Measurements from ENCODE around the gene RAPH1. TPM values are rescaled to one million over a fixed set of nuclear protein-coding genes. Genes with fewer than 3 reads are reported as not detected.
A peak's percentile ranks its signal among the peaks of the same experiment; 100 is the strongest.

The RAPH1 gene
- total and polyA plus RNA-seq, 3 experiments from 2014 or later, result 2.8 to 3.5 TPM; not detected in 1

GRCh38 chr2:203500297-203500696 is 34.8 kb downstream of the RAPH1 start:
- Histone ChIP-seq H3K4me1 (ENCODE audit: insufficient read depth, low read length) (no peaks in the 10 kb centered on the region), H3K36me3 (ENCODE audit: insufficient read depth, low read length) (no peaks in the 10 kb centered on the region), H3K9me3 (ENCODE audit: low read length) (no peaks in the 10 kb centered on the region), H3K27ac (ENCODE audit: low read depth, low read length) (no peak overlapping the region), H3K4me3 (ENCODE audit: low read length) (no peak overlapping the region), H3K27me3 (ENCODE audit: insufficient read depth, low read length, poor library complexity, severe bottlenecking) (no peaks in the 10 kb centered on the region)
- peaks cover 0 to 6% (median 0%) of the 10 kb centered on the region in 3 donors for H3K36me3 Mint-ChIP-seq
- DNase-seq, result no peak
- H3K4me1 Mint-ChIP-seq, result peaks cover 0 to 3% (median 3%) of the 10 kb centered on the region in 3 donors
- H3K9me3 Mint-ChIP-seq, result no peaks in the 10 kb centered on the region
- ChIA-PET CTCF (no interaction called here), POLR2A (no interaction called here)
- no peaks in the 10 kb centered on the region for H3K27me3 Mint-ChIP-seq
- H3K4me3 Mint-ChIP-seq, result no peak overlapping the region
- H3K27ac Mint-ChIP-seq, result no peak overlapping the region

- no peaks in the 10 kb centered on the region for H3K36me3 Mint-ChIP-seq
- Histone ChIP-seq H3K4me3 (ENCODE audit: low read length) (no peak overlapping the region), H3K4me1 (ENCODE audit: insufficient read depth, low read length) (no peaks in the 10 kb centered on the region), H3K27ac (ENCODE audit: low read depth, low read length) (no peak overlapping the region), H3K27me3 (ENCODE audit: insufficient read depth, low read length, poor library complexity, severe bottlenecking) (no peaks in the 10 kb centered on the region), H3K9me3 (ENCODE audit: low read length) (no peaks in the 10 kb centered on the region), H3K36me3 (ENCODE audit: insufficient read depth, low read length) (no peaks in the 10 kb centered on the region)
- no peak for DNase-seq
- ChIA-PET POLR2A (no interaction called here), CTCF (no interaction called here)
- H3K27ac Mint-ChIP-seq, result no peak overlapping the region
- no peaks in the 10 kb centered on the region for H3K9me3 Mint-ChIP-seq
- no peak overlapping the region for H3K4me3 Mint-ChIP-seq
- no peaks in the 10 kb centered on the region for H3K27me3 Mint-ChIP-seq
- H3K4me1 Mint-ChIP-seq, result peaks cover 3 to 7% (median 6%) of the 10 kb centered on the region in 3 donors
These were observed 36.9 kb downstream of the RAPH1 start for GRCh38 chr2:203498161-203498560.

- peak overlapping the region in 7 of 8 donors; percentile 18 to 92 (median 81) for H3K27ac Mint-ChIP-seq
These were observed 42.1 kb downstream of the RAPH1 start for GRCh38 chr2:203492965-203493364.

GRCh38 chr2:203490391-203490790 is 44.7 kb downstream of the RAPH1 start:
- Histone ChIP-seq H3K4me3 (ENCODE audit: low read length) (no peak overlapping the region), H3K4me1 (ENCODE audit: insufficient read depth, low read length) (no peaks in the 10 kb centered on the region), H3K36me3 (ENCODE audit: insufficient read depth, low read length) (no peaks in the 10 kb centered on the region), H3K9me3 (ENCODE audit: low read length) (no peaks in the 10 kb centered on the region), H3K27me3 (ENCODE audit: insufficient read depth, low read length, poor library complexity, severe bottlenecking) (no peaks in the 10 kb centered on the region), H3K27ac (ENCODE audit: low read depth, low read length) (no peak overlapping the region)
- POLR2A ChIA-PET, result no interaction called here
- no peaks in the 10 kb centered on the region for H3K9me3 Mint-ChIP-seq
- H3K4me1 Mint-ChIP-seq, result peaks cover 8 to 14% (median 14%) of the 10 kb centered on the region in 3 donors
- no peak overlapping the region for H3K27ac Mint-ChIP-seq
- no peaks in the 10 kb centered on the region for H3K36me3 Mint-ChIP-seq
- no peak for DNase-seq
- H3K27me3 Mint-ChIP-seq, result no peaks in the 10 kb centered on the region
- CTCF ChIA-PET, result no interaction called here
- no peak overlapping the region for H3K4me3 Mint-ChIP-seq

More at GRCh38 chr2:203492965-203493364, 42.1 kb downstream of the RAPH1 start:
- Histone ChIP-seq H3K9me3 (ENCODE audit: low read length) (no peaks in the 10 kb centered on the region), H3K27ac (ENCODE audit: low read depth, low read length) (no peak overlapping the region), H3K4me3 (ENCODE audit: low read length) (no peak overlapping the region), H3K36me3 (ENCODE audit: insufficient read depth, low read length) (no peaks in the 10 kb centered on the region), H3K4me1 (ENCODE audit: insufficient read depth, low read length) (no peaks in the 10 kb centered on the region), H3K27me3 (ENCODE audit: insufficient read depth, low read length, poor library complexity, severe bottlenecking) (no peaks in the 10 kb centered on the region)
- peaks cover 8 to 14% (median 14%) of the 10 kb centered on the region in 3 donors for H3K4me1 Mint-ChIP-seq
- ChIA-PET POLR2A (interaction anchor here (0.9 kb wide), 1 partner anchor 322 kb away, joined by 3 read pairs; no protein-coding TSS in a partner anchor), CTCF (interaction anchor here (1.2 to 1.9 kb wide), 2 partner anchors 31 to 322 kb away, joined by 3 to 5 read pairs; no protein-coding TSS in a partner anchor)
- DNase-seq, result peak in 1 of 5 donors; percentile 44
- H3K4me3 Mint-ChIP-seq, result peak overlapping the region in 1 of 7 donors; percentile 50
- H3K36me3 Mint-ChIP-seq, result no peaks in the 10 kb centered on the region
- no peaks in the 10 kb centered on the region for H3K27me3 Mint-ChIP-seq
- no peaks in the 10 kb centered on the region for H3K9me3 Mint-ChIP-seq

GRCh38 chr2:203489531-203489930 is 45.6 kb downstream of the RAPH1 start:
- peaks cover 2% of the 10 kb centered on the region for H3K4me1 ChIP-seq (ENCODE audit: insufficient read depth, low read length)
- CTCF ChIA-PET, result interaction anchor here (1.3 kb wide), 1 partner anchor 326 kb away, joined by 4 read pairs; no protein-coding TSS in a partner anchor
- no peaks in the 10 kb centered on the region for H3K27me3 ChIP-seq (ENCODE audit: insufficient read depth, low read length, poor library complexity, severe bottlenecking)
- no peak overlapping the region for H3K4me3 Mint-ChIP-seq
- no peaks in the 10 kb centered on the region for H3K36me3 Mint-ChIP-seq
- H3K4me3 ChIP-seq (ENCODE audit: low read length), result no peak overlapping the region
- peaks cover 8 to 16% (median 14%) of the 10 kb centered on the region in 3 donors for H3K4me1 Mint-ChIP-seq
- H3K27ac Mint-ChIP-seq, result no peak overlapping the region
- DNase-seq, result no peak
- H3K9me3 ChIP-seq (ENCODE audit: low read length), result no peaks in the 10 kb centered on the region
- POLR2A ChIA-PET, result no interaction called here
- no peaks in the 10 kb centered on the region for H3K9me3 Mint-ChIP-seq
- H3K27ac ChIP-seq (ENCODE audit: low read depth, low read length), result no peak overlapping the region
- H3K36me3 ChIP-seq (ENCODE audit: insufficient read depth, low read length), result no peaks in the 10 kb centered on the region
- H3K27me3 Mint-ChIP-seq, result no peaks in the 10 kb centered on the region

- no peak overlapping the region for H3K4me3 ChIP-seq (ENCODE audit: low read length)
- Mint-ChIP-seq H3K9me3 (no peaks in the 10 kb centered on the region), H3K27me3 (no peaks in the 10 kb centered on the region), H3K4me1 (peaks cover 0 to 6% (median 5%) of the 10 kb centered on the region in 3 donors), H3K27ac (peak overlapping the region in 1 of 8 donors; percentile 1), H3K36me3 (no peaks in the 10 kb centered on the region), H3K4me3 (no peak overlapping the region)
- H3K27ac ChIP-seq (ENCODE audit: low read depth, low read length), result no peak overlapping the region
- peak; percentile 4 to 66 (median 42) for DNase-seq
- no peaks in the 10 kb centered on the region for H3K9me3 ChIP-seq (ENCODE audit: low read length)
- no peaks in the 10 kb centered on the region for H3K27me3 ChIP-seq (ENCODE audit: insufficient read depth, low read length, poor library complexity, severe bottlenecking)
- H3K4me1 ChIP-seq (ENCODE audit: insufficient read depth, low read length), result peaks cover 4% of the 10 kb centered on the region
- ChIA-PET CTCF (interaction anchor here (0.7 to 4.2 kb wide), 13 partner anchors 10 to 477 kb away, joined by 3 to 37 read pairs (median 3); no protein-coding TSS in a partner anchor), POLR2A (interaction anchor here (0.8 kb wide), 1 partner anchor 331 kb away, joined by 3 read pairs; no protein-coding TSS in a partner anchor)
- no peaks in the 10 kb centered on the region for H3K36me3 ChIP-seq (ENCODE audit: insufficient read depth, low read length)
These were observed 50.6 kb downstream of the RAPH1 start for GRCh38 chr2:203484266-203485112.

- H3K27ac Mint-ChIP-seq, result peak overlapping the region in 1 of 8 donors; percentile 7
- no peak overlapping the region for H3K27ac ChIP-seq (ENCODE audit: low read depth, low read length)
- no peaks in the 10 kb centered on the region for H3K27me3 Mint-ChIP-seq
- H3K9me3 Mint-ChIP-seq, result no peaks in the 10 kb centered on the region
- H3K9me3 ChIP-seq (ENCODE audit: low read length), result no peaks in the 10 kb centered on the region
- H3K4me3 ChIP-seq (ENCODE audit: low read length), result no peak overlapping the region
- CTCF ChIA-PET, result interaction anchor here (6.0 kb wide), 1 partner anchor 335 kb away, joined by 38 read pairs; no protein-coding TSS in a partner anchor
- DNase-seq, result no peak
- peaks cover 4% of the 10 kb centered on the region for H3K4me1 ChIP-seq (ENCODE audit: insufficient read depth, low read length)
- POLR2A ChIA-PET, result no interaction called here
- H3K36me3 Mint-ChIP-seq, result no peaks in the 10 kb centered on the region
- peaks cover 0 to 6% (median 5%) of the 10 kb centered on the region in 3 donors for H3K4me1 Mint-ChIP-seq
- no peak overlapping the region for H3K4me3 Mint-ChIP-seq
- H3K36me3 ChIP-seq (ENCODE audit: insufficient read depth, low read length), result no peaks in the 10 kb centered on the region
- H3K27me3 ChIP-seq (ENCODE audit: insufficient read depth, low read length, poor library complexity, severe bottlenecking), result no peaks in the 10 kb centered on the region
These were observed 54.5 kb downstream of the RAPH1 start for GRCh38 chr2:203480623-203481022.

- Histone ChIP-seq H3K9me3 (ENCODE audit: low read length) (no peaks in the 10 kb centered on the region), H3K4me1 (ENCODE audit: insufficient read depth, low read length) (no peaks in the 10 kb centered on the region), H3K27me3 (ENCODE audit: insufficient read depth, low read length, poor library complexity, severe bottlenecking) (no peaks in the 10 kb centered on the region), H3K36me3 (ENCODE audit: insufficient read depth, low read length) (no peaks in the 10 kb centered on the region), H3K27ac (ENCODE audit: low read depth, low read length) (no peak overlapping the region), H3K4me3 (ENCODE audit: low read length) (no peak overlapping the region)
- DNase-seq, result no peak
- peaks cover 0 to 1% (median 0%) of the 10 kb centered on the region in 3 donors for H3K36me3 Mint-ChIP-seq
- H3K27ac Mint-ChIP-seq, result no peak overlapping the region
- ChIA-PET CTCF (interaction anchor here (6.0 kb wide), 1 partner anchor 338 kb away, joined by 38 read pairs; no protein-coding TSS in a partner anchor), POLR2A (no interaction called here)
- H3K4me3 Mint-ChIP-seq, result no peak overlapping the region
- no peaks in the 10 kb centered on the region for H3K9me3 Mint-ChIP-seq
- H3K27me3 Mint-ChIP-seq, result no peaks in the 10 kb centered on the region
- no peaks in the 10 kb centered on the region for H3K4me1 Mint-ChIP-seq
These were observed 58.2 kb downstream of the RAPH1 start for GRCh38 chr2:203476881-203477280.
